DMS53 (cell line): ENCODE measurements around the gene SLC23A2.
"Not testable (repeated sequence)": the region's sequence is repeated elsewhere in the genome, so short reads cannot be mapped to it uniquely, and the experiment has no call there.

Source experiments
- DNase-seq: peaks from one replicate; lab custom pipeline; 2025; lab: John Stamatoyannopoulos, UW

Gene SLC23A2

GRCh38 chr20:5008759-5009158 is 7.4 kb upstream of the SLC23A2 start:
- no peak for DNase-seq

DNA sequence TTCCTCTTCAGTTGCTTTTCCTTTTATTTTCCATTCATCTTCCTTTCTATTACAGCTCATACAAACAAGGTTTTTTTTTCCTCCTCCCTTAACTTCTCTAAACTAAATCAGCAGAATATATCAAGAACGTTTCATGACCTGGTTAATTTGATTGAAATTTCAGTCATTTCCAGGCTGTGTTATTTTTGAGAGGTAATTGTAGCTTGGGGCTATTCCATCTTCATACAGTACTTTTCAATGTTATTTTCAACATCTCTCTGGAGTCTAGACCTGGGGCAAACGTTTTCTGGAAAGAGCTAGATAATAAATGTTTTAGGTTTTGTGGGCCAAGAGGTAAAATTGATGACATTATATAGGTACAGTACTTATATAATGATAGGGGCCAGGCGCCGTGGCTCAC is 4.0 kb upstream of the SLC23A2 start:
- no peak for DNase-seq

- not testable (repeated sequence) for DNase-seq
Observed at GRCh38 chr20:5004825-5005224, 3.5 kb upstream of the SLC23A2 start.

- DNase-seq: no peak
Observed at GRCh38 chr20:5003626-5004025, 2.3 kb upstream of the SLC23A2 start.

DNA sequence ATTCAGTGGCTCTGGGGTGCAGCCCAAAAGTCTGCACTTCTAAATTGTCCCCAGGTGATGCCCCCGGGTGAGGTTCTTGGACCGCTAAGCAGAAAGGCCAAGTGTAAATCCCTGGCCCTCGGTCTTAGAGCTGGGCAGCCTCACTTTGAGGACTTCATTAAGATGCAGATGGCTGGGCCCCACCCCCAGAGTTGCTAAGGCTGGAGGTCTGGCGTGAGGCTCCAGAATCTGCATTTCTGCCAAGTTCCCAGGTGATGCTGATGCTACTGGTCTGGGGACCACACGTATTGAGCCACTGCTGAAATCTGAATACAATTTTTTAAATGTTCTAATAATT is 735 bp upstream of the SLC23A2 start:
- peak; percentile 42 for DNase-seq

DNA sequence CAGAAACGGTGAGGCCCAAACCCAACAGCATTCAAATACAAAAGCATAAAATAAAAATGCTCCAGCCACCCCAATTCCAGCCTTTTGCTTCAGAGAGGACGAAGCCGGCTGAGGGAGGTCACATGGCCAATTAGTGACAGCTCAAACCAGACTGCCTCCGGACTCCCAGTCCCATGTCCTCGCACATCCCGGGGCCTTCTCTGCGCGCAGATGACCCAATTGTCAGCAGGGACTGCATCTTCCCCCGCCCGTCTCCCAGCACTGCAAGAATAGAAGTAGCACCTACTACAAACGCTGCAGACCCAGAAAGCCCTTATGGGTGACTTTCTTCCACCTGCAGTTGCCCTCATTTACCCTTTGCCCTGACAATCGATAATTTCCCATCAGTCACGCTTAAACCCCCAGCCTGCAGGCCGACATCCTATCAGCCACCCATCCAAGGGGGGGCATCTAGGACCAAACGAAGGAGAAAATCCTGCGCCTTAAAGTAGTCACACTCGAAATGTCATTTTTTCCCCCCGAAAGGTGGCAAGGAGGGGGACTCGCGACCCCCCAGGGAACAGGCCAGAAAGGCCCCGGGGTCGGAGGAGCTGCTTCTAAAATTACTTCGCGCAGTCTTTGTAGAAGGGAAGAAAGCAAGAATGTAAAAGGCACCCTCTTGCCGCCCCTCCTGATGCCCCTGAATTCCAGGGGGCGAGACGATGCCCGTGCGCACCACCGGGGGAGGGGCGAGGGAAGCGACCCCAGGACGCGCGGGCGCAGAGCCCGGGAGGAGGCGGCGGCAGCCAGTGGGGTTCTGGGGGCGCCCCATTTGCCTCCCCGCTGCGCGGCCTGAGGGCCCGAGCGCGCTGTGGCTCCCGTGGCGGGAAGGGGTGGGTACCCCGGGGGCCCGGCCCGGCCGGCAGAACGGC is 792 bp downstream of the SLC23A2 start:
- DNase-seq: peak; percentile 60

DNA sequence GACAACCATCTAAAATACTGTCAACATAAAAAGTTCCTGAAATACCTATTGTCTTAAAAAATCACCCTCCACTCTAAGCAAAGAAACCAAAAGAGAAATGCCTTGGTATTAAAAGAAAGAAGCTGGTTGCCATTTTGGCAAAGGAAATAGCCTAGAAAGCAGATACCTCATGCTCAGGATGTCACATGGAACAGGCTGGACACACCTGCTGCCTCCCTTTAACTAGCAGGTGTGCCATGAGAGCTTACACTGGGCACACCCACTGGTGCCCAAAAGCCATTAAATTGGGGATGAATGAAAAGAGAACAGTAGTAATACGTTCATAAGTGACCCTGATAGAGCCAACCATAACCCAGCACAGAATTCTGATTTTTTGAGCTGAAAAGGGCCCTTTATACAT is 1.5 kb downstream of the SLC23A2 start:
- DNase-seq: peak; percentile 68

GRCh38 chr20:4998160-4998651 is 3.1 kb downstream of the SLC23A2 start:
- DNase-seq: no peak

GRCh38 chr20:4997222-4997621 is 4.1 kb downstream of the SLC23A2 start:
- DNase-seq: no peak

DNA sequence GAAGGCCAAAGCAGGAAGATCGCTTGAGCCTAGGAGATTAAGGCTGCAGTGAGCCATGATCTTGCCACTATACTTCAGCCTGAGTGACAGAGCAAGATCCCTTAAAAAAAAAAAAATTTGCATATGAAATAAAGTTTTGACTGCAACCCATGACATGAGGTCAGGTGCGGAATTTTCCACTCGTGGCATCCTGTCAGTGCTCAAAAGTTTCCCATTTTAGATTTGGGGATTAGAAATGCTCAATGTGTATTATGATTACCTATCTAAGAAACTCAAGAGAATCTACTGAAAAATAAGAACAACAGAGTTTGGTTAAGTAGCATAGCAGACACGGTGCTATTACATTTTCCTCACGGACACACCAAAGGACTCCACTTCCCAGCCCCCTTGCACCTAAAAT is 11.7 kb downstream of the SLC23A2 start:
- no peak for DNase-seq

GRCh38 chr20:4987130-4987529 is 14.2 kb downstream of the SLC23A2 start:
- no peak for DNase-seq

DNA sequence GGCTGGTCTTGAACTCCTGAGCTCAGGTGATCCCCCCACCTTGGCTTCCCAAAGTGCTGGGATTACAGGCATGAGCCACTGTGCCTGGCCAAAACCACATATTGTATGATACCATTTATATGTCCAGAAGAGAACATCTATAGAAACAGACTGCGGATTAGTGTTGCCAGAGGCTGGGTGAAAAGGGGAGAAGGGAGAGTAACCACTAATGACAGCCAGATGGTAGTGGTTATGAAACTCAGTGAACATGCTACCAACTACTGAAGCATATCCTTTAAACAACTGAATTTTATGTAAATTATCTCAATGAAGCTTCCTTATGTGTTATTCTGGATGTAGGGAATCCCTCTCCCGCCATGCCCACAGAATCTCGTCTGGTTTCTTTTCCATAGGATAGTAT is 15.7 kb downstream of the SLC23A2 start:
- no peak for DNase-seq

GRCh38 chr20:4982281-4982680 is 19.0 kb downstream of the SLC23A2 start:
- DNase-seq: no peak

GRCh38 chr20:4979841-4980410 is 21.4 kb downstream of the SLC23A2 start:
- no peak for DNase-seq

- DNase-seq: no peak
Observed at GRCh38 chr20:4978050-4978918, 23.0 kb downstream of the SLC23A2 start.

GRCh38 chr20:4976014-4976413 is 25.3 kb downstream of the SLC23A2 start:
- DNase-seq: not testable (repeated sequence)

GRCh38 chr20:4973330-4974097 is 27.8 kb downstream of the SLC23A2 start:
- peak; percentile 33 for DNase-seq

DNA sequence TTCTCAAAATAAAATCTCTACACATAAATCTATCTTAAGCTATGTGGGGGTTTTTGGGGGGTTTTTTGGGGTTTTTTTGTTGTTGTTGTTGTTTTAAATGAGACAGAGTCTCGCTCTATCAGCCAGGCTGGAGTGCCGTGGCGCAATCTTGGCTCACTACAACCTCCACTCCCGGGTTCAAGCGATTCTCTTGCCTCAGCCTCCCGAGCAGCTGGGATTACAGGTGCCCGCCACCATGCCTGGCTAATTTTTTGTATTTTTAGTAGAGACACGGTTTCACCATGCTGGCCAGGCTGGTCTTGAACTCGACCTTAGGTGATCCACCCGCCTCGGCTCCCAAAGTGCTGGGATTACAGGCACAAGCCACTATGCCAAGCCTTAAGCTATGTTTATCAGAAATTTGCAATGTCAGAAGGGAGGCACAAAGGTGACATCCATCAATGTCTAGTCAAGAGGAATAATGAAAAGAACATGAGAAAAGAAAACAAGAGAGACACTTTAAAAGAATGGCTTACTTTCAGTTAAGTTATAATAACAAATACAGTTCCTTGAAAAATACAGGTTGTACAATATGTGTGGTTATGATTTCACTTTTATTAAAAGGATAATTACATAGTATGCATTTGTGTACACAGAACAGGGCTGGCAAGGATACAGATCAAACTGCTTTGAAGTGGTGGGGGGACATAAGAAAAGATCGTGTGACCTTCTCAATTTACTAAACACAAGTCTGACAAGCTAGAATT is 28.6 kb downstream of the SLC23A2 start:
- DNase-seq: no peak

- DNase-seq: no peak
Observed at GRCh38 chr20:4971064-4971463, 30.2 kb downstream of the SLC23A2 start.

GRCh38 chr20:4967752-4968477 is 33.4 kb downstream of the SLC23A2 start:
- DNase-seq: no peak
